Measurements from ENCODE around the gene PSMB7.

DNA sequence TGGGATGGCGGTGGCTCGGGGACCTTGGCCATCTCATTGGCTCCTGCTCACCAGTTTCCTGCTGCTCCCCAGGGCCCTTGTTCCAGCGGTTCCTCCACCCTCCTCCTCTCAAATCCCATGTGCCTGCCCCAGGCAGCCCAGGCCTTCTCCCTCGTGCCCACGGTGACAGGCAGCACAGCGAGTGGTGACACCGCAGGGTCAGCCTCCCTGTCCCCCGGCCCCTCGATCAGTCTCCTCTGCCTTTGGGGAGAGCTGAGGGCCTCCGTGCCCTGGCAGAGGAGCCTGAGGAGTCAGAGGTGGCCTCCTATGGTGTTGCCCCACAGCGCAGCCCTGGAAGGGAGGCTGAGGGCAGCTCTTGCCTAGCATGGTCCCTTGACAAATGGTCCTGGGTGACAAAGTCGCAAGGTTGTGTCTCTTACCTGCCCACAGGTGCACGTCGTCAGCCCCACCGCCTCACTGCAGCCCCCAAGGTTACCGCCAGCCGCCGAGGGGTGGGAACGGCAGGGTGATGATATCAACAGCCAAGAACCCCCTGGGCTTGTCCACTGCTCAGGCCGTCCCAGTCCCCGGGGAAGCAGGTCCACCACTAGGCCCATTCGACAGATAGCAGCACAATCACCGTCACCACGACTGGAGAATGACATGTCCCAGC lies 107.7 kb downstream of the PSMB7 start:
- TF ChIP-seq, protein P1, sequence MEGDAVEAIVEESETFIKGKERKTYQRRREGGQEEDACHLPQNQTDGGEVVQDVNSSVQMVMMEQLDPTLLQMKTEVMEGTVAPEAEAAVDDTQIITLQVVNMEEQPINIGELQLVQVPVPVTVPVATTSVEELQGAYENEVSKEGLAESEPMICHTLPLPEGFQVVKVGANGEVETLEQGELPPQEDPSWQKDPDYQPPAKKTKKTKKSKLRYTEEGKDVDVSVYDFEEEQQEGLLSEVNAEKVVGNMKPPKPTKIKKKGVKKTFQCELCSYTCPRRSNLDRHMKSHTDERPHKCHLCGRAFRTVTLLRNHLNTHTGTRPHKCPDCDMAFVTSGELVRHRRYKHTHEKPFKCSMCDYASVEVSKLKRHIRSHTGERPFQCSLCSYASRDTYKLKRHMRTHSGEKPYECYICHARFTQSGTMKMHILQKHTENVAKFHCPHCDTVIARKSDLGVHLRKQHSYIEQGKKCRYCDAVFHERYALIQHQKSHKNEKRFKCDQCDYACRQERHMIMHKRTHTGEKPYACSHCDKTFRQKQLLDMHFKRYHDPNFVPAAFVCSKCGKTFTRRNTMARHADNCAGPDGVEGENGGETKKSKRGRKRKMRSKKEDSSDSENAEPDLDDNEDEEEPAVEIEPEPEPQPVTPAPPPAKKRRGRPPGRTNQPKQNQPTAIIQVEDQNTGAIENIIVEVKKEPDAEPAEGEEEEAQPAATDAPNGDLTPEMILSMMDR (IDR thresholded peaks at IDR 0.05): no peak
- TF ChIP-seq YY1 (IDR thresholded peaks at IDR 0.05; ENCODE audit: low read depth) (no peak), EZH2phosphoT487 (IDR thresholded peaks at IDR 0.05; ENCODE audit: borderline replicate concordance, low read depth) (no peak), EP300 (IDR thresholded peaks at IDR 0.05; ENCODE audit: borderline replicate concordance in 1 of 2, low read depth in 1 of 2, low read length in 1 of 2) (no peak), POLR2AphosphoS5 (IDR thresholded peaks at IDR 0.05; ENCODE audit: low read depth, low read length) (no peak), NRF1 (IDR thresholded peaks at IDR 0.05; ENCODE audit: low read depth, low read length) (no peak), NFIC (IDR thresholded peaks at IDR 0.05; ENCODE audit: borderline replicate concordance) (no peak), JUND (IDR thresholded peaks at IDR 0.05) (no peak)
- TF ChIP-seq, protein P2, sequence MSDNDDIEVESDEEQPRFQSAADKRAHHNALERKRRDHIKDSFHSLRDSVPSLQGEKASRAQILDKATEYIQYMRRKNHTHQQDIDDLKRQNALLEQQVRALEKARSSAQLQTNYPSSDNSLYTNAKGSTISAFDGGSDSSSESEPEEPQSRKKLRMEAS (IDR thresholded peaks at IDR 0.05; ENCODE audit: low read depth): no peak
- TF ChIP-seq, protein P3, sequence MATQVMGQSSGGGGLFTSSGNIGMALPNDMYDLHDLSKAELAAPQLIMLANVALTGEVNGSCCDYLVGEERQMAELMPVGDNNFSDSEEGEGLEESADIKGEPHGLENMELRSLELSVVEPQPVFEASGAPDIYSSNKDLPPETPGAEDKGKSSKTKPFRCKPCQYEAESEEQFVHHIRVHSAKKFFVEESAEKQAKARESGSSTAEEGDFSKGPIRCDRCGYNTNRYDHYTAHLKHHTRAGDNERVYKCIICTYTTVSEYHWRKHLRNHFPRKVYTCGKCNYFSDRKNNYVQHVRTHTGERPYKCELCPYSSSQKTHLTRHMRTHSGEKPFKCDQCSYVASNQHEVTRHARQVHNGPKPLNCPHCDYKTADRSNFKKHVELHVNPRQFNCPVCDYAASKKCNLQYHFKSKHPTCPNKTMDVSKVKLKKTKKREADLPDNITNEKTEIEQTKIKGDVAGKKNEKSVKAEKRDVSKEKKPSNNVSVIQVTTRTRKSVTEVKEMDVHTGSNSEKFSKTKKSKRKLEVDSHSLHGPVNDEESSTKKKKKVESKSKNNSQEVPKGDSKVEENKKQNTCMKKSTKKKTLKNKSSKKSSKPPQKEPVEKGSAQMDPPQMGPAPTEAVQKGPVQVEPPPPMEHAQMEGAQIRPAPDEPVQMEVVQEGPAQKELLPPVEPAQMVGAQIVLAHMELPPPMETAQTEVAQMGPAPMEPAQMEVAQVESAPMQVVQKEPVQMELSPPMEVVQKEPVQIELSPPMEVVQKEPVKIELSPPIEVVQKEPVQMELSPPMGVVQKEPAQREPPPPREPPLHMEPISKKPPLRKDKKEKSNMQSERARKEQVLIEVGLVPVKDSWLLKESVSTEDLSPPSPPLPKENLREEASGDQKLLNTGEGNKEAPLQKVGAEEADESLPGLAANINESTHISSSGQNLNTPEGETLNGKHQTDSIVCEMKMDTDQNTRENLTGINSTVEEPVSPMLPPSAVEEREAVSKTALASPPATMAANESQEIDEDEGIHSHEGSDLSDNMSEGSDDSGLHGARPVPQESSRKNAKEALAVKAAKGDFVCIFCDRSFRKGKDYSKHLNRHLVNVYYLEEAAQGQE (IDR thresholded peaks at IDR 0.05; ENCODE audit: low read depth, low read length): no peak
